UCSD-AML1 (cell line): ENCODE results near the gene GABPA.
"Not testable (repeated sequence)": the region's sequence is repeated elsewhere in the genome, so short reads cannot be mapped to it uniquely, and the experiment has no call there.

Source experiments
- DNase-seq: peaks from one replicate; lab custom pipeline; 2025; ENCODE audit not compliant: unreplicated experiment; lab: John Stamatoyannopoulos, UW

Gene GABPA

DNA sequence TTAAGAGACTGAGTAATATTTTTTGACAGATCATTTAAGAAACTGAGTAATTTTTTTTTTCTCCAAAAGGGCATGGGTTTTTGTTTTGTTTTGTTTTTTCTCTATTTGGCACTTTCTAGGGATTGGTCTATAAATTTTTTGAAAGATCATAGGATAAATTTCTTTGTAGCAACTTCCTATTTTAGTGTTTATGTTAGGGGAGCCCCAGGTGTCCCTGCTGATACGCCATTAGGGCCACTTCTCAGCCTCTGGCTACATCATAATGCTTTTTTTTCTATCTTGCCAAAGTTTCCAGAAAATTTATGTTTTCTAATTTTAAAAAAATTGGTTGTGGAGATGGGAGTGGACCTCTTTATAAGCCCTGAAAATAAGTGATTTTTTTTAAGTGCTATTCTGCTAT, 2.6 kb downstream of the GABPA start:
- no peak for DNase-seq

DNA sequence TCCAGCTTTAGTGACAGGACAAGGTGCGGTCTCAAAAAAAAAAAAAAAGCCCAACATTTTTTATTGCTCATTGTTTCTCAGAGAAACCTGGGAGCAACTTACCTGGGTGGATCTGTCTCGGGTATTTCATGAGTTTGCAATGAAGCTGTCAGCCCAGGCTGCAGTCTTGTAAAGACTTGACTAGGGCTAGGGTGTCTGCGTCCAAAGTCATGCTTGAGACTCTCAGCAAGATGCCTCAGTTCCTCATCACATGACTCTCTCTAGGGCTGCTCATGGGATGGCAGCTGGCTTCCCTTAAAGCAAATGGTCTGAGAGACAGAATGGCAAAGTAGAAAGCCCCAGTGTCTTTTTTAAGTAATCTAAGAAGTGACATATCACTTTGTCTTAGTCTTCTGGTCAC, 8.1 kb downstream of the GABPA start:
- no peak for DNase-seq

GRCh38 chr21:25744854-25745253, 10.1 kb downstream of the GABPA start:
- no peak for DNase-seq

DNA sequence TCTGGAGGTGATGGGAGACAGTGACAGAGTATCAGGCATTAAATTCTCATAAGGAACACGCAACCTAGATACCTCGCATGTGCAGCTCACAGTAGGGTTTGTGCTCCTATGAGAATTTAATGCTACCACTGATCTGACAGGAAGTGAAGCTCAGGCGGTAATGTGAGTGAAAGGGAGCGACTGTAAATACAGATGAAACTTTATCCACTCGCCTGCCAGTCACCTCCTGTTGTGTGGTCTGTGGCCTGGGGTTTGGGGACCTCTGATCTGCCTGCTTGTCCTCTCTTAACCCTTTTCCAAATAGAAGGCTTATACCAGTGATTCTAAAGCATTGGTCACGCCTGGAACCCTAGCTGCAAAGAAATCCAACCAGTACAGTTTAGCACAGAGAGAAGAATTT, 15.3 kb downstream of the GABPA start:
- DNase-seq = peak; percentile 14

- DNase-seq = no peak
Measured at GRCh38 chr21:25752416-25752815, 17.6 kb downstream of the GABPA start.

DNA sequence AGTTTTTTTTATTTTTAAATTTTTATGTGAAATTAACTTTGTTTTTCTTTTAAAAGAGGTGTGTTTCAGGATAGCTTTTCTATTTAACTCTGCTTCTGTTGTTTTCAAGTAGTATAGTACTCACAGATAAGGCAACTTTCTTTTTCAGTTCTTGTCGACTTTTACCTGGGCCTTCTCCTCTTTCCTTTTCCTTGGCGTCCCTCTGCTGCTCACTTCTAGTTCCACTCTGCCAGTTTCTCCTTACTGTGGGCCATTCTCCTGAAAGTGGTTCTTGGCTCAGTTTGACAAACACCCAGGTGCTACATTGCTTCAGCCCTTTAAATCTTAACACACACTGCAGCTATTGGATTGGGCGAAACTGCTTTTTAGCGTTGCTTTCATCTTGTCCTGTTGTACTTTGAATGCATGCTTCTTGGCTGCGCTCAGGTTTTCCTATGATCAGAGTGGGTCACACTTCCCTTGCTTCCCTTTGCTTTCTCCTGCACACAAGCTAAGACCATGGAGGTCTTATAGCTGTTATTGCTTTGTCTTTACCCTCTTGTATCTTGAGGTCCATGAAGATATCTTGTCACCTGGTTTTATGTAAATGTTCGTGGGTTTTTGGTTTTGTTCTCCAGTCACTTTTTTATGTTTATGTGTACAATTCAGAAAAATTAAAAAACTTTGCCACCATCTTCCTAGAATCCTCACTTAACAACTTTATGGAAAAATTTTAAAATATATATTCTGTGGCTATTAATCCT, 21.6 kb downstream of the GABPA start:
- no peak for DNase-seq

DNA sequence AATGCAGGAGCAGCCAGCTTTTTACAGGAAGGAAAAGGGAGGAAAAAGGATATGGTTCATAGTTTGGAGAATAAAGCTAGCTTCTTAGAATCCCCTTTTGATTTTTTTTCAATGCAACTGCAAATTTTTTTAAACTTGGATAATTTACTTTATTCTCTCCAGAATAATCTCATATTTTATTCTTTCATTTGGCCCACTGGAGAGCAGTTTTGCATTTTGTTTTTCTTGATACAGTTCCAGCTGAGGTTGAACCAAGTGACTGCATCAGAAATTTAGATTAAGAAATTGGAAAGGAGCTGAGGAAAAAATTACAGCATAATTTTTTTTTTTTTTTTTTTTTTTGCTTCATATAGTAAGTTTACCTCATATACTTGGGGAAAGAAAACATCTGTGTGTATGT, 22.8 kb downstream of the GABPA start:
- no peak for DNase-seq

DNA sequence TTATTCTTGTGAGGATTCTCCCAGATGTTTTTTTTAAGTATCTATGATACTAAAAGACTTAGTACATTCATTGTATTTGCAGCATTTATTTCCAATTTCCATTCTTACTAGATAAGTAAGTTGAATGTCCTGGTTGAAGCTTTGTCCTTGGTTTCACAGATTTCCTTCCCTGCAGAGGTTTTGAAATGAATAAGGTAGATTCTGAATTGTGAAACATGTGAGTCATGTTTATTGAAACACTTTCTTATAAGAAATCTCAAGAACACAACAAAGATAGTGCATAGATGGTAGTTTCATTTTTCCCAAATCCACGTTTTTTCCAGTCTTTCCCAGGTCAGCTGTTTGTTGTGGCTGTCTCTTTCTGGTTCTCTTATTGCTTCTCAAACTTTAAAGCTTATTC, 24.8 kb downstream of the GABPA start:
- no peak for DNase-seq

DNA sequence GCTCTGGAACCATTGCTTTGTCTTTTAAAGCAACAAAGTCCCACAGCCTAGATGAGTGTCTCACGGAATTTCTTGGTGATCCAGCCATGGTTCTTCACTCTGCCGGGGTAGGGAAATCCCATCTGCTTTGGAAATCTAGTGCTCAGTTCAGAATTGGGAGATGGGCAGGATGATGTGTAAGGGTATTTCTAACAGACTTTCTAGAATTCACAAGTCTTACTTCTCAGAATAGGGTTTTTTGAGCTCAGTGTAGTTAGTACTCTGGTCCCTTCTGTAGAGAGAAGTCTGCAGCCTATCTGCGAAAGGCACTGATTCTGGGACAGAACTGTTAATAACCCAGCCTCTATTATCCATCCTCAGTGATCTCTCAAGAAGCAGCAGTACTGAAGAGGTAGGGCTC, 25.3 kb downstream of the GABPA start:
- no peak for DNase-seq

GRCh38 chr21:25760677-25761076, 25.9 kb downstream of the GABPA start:
- no peak for DNase-seq

DNA sequence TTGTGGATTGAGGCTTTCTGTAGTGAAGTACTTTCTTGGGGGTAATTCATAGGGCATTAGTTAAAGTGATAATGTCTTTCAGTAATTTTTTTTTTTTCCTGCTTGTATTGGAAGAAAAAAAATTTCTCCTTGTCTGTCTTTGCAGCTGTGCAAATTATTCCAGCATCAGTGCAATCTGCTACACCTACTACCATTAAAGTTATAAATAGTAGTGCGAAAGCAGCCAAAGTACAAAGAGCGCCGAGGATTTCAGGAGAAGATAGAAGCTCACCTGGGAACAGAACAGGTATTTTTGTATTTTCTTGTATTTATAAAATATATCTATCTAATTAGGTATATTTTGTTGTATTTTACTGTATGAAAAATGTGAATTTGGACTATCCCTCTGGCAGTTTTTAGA, 29.3 kb downstream of the GABPA start:
- DNase-seq = no peak

DNA sequence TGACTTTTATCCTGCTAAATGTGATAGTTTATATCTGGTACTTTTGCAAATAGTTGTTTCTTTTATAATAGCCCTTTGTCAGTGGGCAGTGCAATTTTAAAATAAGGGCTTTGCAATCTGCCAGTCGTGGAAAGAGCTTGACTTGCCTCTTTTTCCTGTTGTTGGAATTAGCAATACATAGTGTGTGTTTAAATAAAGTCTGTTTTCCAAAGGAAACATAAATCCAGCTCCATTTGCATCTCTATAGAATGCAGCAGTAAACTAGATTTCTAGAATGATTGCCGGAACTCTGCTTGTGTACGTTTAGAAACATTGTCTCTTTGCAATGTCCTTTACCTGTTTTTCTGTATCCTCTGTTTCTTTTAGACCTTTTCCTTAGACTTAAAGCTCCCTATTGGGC, 33.1 kb downstream of the GABPA start:
- DNase-seq = no peak

- DNase-seq = no peak
Measured at GRCh38 chr21:25772686-25773085, 37.9 kb downstream of the GABPA start.

DNA sequence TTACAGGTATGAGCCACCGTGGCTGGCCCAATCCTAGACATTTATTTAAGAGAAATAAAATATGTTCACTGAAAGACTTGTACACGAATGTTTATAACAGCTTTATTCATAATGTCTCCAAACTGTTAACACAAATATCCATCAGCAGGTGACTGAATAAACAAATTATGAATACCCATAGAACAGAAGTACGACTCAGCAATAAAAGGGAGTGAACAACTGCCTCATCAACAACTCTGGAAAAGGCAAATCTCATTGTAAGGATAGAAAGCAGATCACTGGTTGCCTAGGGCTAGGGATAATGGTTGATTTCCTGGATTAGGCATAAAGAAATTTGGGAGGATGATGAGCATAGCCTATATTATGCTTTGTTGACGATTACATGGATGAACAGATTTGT, 41.7 kb downstream of the GABPA start:
- DNase-seq = no peak

DNA sequence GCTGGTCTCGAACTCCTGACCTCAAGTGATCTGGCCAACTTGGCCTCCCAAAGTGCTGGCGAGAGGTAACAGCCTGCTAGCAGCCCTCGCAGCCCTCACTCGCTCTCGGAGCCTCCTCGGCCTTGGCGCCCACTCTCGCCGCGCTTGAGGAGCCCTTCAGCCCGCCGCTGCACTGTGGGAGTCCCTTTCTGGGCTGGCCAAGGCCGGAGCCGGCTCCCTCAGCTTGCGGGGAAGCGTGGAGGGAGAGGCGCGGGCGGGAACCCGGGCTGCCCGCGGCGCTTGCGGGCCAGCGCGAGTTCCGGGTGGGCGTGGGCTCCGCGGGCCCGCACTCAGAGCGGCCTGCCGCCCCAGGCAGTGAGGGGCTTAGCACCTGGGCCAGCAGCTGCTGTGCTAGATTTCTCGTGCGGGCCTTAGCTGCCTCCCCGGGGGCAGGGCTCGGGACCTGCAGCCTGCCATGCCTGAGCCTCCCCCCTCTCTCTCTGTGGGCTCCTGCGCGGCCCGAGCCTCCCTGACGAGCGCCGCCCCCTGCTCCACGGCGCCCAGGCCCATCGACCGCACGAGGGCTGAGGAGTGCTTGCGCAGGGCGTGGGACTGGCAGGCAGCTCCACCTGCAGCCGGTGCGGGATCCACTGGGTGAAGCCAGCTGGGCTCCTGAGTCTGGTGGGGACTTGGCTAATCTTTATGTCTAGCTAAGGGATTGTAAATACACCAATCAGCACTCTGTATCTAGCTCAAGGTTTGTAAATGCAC, 43.5 kb downstream of the GABPA start:
- DNase-seq = not testable (repeated sequence)

- no peak for DNase-seq
Measured at GRCh38 chr21:25788677-25789076, 53.9 kb downstream of the GABPA start.

DNA sequence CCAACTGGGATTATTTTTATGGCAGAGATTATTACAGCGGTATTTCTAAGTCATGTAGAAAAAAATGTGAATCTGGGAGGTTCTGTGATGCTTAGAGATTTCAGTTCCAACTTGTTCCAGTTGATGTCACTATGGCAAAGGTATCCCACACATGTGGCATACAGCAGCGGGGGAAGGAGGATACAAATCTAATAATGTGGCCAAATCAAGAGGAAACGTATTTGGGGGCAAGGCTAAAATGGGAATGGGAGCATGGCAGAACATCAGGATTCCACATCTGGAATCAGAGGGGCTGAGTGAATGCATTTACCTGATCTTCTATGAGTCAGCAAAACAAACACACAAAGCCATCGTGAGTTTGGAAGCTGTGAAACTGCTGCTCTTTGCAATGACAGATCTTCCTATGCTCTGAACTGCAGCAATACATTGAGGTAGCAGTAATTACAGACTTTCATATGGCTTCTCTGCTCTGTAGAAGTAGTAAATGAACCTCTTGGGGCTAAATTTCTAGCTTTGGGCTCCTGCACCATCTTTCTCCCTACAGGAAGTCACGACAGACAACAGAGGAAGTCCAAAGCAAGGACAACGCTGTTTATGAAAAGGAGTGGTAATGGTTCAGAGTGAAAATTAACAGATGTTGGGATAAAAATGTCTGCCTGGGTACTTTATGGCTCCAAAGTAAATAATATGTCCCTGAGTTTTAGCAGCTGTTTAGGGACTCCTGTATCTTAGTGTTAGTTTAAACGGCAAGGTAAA, 55.5 kb downstream of the GABPA start:
- peak; percentile 13 for DNase-seq

GRCh38 chr21:25790878-25791204, 56.1 kb downstream of the GABPA start:
- DNase-seq = no peak

GRCh38 chr21:25791319-25791718, 56.5 kb downstream of the GABPA start:
- DNase-seq = no peak

- peak; percentile 86 for DNase-seq
Measured at GRCh38 chr21:25801217-25802014, 66.6 kb downstream of the GABPA start.

DNA sequence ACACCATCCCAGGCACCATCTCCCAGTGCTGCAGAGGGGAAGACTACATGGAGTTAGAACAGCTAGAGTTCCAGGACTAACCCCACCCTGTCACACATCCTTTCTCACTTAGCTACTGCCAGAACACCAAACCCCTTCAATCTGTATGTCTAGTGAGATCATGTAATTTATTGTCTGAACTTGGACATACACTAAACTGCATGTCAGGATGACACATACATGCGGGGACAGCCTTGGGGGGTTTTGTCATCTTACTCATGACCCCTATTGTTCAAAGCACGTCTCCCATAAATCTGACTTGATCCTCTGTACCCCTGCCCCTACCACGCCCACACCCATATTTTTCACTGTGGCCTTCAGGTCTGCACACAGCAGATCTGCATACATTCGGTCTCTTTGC, 71.3 kb downstream of the GABPA start:
- no peak for DNase-seq
